Stimulated activated CD4-positive, alpha-beta T cell treated with anti-CD3 and anti-CD28 coated beads, Interleukin-2, amount 100 ng/mL, for 24 hours (primary cell): ENCODE measurements around the gene PEX5L.
"Not testable (repeated sequence)": the region's sequence is repeated elsewhere in the genome, so short reads cannot be mapped to it uniquely, and the experiment has no call there.

ENCODE experiments used
- DNase-seq, 2 donors: peaks; one replicate each; pipeline ENCODE4 v3.0.0-alpha.2; 2020

The PEX5L gene, protein sequence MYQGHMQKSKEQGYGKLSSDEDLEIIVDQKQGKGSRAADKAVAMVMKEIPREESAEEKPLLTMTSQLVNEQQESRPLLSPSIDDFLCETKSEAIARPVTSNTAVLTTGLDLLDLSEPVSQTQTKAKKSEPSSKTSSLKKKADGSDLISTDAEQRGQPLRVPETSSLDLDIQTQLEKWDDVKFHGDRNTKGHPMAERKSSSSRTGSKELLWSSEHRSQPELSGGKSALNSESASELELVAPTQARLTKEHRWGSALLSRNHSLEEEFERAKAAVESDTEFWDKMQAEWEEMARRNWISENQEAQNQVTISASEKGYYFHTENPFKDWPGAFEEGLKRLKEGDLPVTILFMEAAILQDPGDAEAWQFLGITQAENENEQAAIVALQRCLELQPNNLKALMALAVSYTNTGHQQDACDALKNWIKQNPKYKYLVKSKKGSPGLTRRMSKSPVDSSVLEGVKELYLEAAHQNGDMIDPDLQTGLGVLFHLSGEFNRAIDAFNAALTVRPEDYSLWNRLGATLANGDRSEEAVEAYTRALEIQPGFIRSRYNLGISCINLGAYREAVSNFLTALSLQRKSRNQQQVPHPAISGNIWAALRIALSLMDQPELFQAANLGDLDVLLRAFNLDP

DNA sequence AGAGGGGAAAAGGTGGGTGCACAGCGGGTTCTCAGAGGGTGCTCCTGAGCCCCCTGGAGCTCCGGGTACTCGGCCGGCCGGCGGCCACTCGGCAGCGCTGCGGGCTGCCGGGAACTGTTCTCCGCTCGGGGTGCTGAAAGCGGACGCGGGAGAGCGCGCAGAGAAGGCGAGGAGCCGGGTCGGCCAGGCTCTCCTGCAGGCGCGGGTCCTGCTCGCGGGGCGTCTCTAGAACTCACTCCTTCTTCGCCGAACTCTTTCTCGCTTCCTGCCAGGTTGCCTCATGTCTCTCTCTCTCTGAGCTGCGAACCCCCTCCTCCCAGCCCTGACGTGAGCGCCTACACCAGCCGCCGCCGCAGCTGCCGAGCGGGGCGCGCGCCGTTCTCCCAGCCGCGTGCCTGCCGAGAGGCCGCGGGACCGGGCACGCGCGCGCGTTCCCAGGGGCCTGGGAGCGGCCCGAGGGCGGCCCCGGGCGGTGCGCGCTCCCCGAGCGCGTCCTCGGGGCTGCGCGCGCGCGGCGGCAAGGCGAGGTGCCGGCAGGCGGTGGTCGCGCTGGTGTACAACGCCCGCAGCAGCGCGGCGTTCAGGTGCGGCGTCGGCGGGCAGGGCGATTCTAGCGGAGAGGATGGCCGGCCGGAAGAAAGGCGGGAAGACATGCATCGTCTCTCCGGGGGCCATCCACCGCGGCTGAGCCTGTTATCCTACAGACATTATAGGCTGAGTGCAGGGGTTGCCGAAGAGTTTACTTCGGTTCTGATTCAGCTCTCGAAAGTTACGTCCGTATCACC lies at the start of gene PEX5L:
PEX5L (minus strand) TSS at position 267 of the 785 bp plus-strand sequence. CDS start 338 bp downstream, outside the sequence.
- peak; percentile 21 to 50 for DNase-seq

DNA sequence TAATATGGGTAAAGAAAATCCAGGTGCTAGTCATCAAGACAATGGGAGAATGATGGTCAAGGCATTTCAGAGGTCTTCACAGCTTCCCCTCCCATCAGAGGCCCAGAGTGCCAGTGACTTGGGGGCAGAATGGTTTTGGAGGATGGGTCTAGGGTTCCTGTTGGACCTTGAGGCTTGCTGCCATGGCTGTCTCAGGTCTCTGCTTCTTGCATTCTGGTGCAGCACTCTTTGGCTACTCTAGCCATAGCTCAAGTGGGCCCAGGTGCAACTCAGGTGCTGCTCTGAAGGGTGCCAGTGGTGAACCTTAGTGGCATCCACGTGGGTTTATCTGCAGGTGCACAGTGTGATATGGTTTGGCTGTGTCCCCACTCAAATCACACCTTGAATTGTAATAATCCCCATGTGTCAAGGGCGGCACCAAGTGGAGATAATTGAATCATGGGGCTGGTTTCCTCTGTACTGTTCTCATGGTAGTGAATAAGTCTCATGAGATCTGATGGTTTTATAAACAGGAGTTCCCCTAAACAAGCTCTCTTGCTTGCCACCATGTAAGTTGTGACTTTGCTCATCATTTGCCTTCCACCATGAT lies 48.5 kb upstream of the PEX5L start:
- DNase-seq = no peak

DNA sequence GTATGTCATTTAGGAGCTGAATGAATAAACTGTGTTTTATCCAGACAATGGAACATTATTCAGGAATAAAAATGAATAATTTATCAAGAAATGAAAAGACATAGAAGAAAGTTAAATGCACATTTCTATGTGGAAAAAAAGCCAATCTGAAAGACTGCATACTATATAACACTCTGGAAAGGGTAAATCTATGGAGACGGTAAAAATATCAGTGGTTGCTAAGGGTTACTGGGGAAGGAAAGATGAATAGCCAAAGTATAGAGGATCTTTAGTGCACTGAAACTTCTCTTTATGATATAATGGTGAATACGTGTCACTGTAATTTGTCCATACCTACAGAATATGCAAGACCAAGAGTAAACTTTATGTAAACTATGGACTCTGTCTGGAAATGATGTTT lies 46.0 kb upstream of the PEX5L start:
- DNase-seq = no peak

DNA sequence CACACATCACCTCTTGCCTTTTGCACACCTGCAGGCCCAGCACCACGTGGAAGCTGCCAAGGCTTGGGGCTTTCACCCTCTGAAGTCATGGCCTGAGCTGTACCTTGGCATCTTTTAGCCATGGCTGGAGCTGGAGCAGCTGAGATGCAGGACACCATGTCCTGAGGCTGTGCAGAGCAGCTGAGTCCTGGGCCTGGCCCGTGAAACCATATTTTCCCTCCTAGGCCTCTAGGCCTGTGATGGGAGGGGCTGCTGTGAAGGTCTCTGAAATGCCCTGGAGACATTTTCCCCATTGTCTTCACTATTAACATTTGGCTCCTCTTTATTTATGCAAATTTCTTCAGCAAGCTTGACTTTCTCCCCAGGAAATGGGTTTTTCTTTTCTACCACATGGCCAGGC lies 41.9 kb upstream of the PEX5L start:
- no peak for DNase-seq

DNA sequence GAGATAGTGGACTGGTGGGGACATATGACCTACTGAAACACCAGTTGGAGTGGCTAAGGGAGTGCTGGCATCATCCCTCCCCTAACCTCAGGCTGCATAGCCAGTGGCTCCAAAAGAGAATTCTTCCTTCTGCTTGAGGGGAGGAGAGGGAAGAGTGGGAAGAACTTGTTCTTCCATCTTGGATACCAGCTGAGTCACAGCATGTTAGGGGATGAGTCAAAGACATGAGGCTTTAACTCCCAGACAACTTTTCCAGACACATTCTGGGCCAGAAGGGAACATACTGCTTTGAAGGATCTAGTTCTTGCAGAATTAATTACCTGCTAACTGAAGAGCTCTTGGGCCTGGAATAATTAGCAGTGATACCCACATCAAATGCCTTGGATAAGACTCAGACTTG lies 36.8 kb upstream of the PEX5L start:
- no peak for DNase-seq

DNA sequence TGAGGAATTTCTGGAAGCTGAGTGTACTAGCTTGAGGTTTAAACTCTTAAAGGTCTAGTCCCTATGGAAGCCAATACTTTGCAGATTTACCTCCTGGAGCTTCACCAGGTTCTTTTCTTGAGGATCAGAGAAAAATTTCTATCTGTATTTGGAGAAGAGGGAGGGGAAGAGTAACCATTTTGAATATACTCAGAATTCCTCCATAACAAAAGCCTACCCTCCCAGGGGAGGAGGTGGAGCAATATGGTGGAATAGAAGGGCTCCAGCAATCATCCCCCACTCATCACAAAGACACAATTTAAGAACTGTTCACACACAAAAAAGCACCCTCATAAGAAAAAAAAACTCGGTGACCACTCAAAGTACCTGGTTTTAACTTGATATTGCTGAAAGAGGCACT lies 36.0 kb upstream of the PEX5L start:
- no peak for DNase-seq

DNA sequence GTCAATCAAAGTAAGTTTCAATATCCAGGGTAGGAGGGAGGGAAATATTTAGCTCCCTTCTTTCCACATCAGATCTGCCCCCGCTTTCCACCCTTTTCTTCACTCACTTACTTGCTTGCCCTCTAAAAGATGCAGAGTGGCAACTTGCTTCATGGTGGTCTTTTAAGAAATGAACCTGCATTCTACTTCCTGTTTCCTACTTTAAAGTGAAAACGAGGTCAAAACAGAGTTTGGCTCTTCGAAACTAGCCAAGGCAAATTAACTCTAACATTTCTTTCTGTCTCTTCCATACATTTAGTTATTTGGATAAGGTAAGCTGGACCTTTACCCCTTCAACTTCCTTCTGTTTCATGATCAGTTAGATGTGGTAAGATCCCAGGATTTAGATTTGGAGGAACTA lies 34.2 kb upstream of the PEX5L start:
- no peak for DNase-seq

DNA sequence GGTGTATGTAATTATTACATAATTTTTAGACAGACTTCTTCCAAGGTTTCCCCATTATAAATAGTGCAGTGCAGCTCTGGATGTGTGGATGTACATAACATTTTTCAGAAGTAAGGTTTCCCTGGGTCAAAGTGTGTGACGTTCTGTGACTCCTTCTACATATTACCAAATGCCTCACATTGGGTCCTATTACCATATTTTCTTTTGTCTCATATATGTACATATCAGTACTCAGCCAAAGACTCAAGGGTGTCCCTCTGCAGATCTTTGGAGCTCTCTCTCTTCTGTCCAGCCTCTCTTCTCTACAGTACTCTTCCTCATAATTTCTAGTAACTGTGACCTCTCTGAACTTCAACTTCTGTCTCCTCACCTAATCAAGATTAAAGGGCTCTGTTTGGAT lies 31.3 kb upstream of the PEX5L start:
- no peak for DNase-seq

DNA sequence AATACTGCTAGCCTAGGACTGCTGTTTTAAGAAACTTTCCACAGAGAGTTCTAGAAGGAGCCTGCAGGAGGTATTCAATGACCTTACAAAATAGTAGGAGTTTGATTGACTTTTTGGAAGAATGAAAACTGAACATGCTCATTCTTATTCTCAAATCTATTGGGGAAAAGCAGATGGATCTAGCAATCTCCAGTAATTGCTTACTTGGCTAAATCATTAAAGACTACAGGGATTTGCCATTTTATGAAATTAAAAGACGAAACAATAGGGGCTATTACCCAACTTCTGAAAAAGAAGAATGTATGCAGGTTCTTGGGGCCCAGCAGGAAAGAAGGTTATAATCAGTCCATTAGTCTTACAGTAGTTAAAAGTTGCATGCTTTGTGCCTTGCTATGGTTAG lies 29.9 kb upstream of the PEX5L start:
- DNase-seq = no peak

DNA sequence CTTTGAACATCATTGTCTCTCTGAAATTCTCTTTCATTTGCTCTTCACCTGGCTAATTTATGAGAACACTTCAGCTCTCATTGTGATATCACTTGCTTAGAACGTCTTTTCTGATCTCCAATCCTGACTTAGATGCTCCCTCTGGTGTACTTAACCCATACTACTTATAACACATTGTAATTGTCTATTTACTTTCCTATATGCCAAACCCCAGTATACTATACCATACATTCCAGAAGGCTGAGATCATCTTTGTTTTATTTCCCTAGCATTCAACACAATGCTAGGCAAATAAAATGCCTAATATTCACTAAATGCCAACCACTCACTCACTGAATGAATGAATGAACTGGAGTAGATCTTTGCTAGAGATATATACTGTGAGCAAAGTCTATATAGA lies 27.0 kb upstream of the PEX5L start:
- no peak for DNase-seq

DNA sequence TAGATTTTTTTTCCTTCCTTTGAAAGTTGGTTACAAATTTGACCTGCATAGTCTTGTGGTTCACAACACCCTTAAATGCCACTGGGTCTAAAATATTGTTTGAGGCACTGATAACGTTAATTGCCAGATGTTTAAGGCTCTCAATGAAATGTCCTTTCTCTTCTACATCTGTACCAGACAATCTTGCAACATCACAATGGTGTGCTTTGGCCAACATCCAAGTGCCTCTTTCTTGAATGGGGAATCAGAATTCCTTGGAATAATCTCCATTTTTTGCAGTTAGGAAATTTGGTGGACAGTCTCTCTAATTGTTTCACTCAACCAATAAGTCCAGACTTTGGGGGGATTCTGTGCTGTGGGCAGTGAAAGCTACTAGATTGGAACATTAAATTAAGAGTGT lies 26.0 kb upstream of the PEX5L start:
- DNase-seq = no peak

DNA sequence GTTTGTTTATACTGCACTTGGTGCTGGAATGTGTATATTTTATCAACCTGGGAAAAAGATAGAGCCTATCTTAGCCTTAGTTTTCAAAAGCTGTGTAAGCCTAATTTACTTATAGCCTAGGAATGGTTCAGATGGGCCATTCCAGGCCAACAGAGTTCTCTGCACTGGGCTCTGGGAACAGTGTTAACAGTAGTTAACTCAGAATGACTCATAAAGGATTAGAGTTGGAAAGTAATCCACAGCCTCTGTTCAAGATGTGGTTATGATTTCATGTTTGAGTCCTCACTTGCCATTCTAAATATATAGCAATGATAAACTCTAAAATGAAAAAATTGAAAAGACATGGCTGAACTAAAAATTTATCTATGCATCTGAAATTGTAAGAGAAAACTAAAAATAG lies 22.6 kb upstream of the PEX5L start:
- DNase-seq = no peak

DNA sequence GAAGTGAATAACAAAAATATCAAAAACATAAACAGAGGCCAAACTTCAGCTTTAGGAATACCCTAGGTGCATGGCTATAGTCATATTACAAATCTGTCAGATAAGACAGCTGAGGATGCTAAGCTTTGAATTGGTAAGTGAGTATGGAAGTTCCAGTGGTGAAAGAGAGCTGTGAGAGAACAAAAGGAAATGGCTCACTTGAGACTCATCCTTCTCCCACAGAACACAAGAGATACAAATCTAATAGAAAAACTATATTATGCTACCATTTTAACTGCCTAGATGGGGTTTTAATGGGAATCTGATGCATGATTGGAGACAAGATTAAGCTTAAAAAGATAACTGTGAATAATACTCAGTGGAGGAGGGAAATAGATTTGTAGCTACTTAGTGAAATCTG lies 21.5 kb upstream of the PEX5L start:
- DNase-seq = no peak

DNA sequence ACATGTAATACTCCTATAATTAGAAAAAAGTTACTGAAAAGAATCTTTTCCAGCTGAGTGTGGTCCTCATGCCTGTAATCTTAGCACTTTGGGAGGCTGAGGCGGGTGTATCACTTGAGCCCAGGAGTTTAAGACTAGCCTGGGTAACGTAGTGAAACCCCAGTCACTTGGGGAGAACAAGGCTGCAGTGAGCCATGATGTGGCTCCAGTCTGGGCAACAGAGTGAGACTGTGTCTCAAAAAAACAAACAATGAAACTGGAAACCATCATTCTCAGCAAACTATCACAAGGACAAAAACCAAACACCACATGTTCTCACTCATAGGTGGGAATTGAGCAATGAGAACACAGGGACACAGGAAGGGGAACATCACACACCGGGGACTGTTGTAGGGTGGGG lies 18.9 kb upstream of the PEX5L start:
- DNase-seq = not testable (repeated sequence)

DNA sequence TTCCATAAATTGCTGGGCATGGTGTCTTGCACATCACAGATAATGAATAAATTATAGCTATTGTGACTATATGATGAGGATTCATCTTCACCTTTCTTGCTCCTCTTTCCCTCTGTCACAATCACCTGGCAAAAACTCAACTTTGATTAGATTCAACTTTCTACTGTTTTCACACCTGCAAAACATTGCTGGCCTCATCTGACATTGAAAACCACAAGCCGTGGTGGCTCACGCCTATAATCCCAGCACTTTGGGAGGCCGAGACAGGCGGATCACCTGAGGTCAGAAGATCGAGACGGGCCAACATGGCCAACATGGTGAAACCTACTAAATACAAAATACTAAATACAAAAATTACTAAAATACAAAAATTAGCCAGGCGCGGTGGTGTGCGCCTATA lies 12.7 kb upstream of the PEX5L start:
- no peak for DNase-seq

DNA sequence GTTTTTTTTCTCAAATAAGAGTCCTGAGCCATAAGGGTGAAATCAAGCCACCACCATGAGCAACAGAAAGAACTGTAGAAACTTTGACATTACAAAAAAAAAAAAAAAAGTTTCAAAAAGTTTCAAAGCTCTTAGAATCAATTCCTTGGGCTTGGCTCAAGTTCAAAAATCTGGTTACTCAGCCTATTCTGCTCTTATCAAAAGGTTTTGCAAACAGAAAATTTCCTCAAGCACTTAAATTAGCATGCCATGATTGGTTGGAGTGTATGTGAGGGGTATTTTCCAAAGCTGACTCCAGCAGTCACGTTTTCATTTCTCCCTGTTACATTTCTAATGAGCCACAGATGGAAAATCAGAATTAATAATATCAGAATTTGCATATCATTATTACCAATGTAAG lies 12.1 kb upstream of the PEX5L start:
- DNase-seq = no peak

DNA sequence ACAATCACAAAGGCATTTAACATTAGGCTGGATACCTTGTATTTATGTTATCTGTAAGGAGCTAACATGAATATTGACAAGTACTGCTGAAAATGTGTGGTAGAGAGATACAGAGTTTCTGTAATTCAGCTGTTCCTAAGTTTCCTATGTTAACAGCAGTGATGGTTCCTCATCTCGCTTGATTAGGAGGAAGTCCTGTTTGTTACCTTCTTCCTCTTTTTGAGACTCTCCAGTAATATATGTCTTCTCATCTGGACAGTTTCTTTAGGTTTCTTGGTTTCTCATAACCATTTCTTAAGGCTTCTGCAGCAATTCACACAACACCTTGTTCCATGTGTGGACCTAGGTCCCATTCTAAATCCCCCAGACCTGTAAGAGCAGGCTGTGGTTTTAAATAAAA lies 11.4 kb upstream of the PEX5L start:
- no peak for DNase-seq

DNA sequence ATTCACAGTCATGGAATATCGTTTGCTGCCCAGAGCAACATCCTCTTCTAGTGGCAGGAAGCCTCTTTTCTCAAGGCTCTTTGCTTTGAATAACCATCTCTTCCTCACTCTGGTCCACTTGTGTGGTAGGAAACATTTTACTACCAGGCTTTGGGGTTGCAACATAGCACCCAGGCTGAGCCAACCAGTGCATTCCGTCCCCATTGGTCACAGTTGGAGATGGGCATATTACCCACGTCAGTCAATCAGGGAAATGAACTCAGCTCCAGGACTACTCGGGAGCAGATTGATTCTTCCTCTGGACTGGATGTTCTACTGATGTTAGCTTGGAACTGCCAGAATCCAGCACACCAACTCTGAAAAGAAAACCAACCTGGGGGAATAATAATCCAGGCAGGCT lies 4.2 kb upstream of the PEX5L start:
- no peak for DNase-seq

DNA sequence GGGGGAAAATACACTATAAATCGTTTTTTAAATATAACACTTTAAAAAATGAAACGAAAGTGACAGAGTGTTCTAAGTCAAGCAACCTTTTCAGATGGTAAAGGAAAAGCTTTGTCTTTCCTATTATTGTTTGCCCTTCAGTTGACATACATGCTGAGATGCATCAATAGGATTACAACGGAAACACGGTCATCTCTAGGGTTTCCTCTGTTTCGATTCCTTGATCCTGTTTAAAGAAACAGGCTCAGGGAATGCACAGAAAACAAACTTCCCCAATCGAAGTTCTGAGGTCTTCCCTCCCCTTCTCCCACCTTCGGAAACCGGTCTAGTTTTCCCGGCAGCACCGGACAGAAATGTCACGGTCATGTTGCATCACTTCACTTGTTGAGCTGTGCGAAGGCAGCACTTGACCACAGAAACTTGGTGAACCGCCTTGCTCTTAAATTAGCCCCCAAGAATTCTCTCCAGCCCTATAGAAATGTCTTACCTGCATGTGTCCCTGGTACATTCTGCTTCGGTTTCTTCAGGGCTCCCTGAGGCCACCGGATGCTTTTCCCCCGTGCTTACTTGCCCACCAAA lies 556 bp downstream of the PEX5L start:
- DNase-seq = no peak

DNA sequence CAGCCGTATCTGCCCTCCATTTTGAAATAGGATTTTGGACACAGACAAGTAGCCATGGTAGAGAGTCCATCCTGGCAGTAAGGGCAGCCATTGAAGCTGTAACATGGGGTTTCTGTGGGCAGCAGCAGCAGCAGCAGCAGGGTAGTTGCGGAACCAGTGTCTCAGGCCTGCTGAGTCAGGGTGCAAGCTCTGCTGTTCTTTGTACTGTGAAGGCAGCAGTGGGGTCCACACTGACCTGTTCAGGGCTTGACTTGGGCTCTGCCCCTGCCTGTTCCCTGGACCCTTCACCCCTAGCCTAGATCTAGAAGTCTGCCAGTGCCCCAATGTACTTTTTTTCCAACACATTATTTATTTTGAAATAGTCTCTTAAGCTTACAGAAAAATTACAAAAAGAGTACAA lies 9.7 kb downstream of the PEX5L start:
- DNase-seq = no peak

DNA sequence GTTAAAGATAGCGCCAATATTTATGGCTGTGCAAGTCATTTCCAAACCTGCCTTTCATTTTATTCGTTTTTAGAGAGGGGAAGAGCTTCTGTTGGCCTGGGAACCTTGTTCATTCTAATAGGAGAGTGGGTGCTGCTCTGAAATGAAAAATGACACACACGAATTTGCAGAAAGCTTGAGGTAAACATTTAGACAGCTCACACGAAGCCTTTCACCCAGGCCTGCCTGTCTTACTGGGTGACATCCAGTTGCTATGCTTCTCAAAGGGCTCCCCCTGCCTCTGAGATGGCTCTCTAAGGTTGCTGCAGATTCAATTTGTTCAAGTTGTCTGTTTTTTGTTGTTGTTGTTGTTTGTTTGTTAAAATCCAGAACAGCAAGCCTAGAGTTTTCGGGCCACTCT lies 18.2 kb downstream of the PEX5L start:
- no peak for DNase-seq

DNA sequence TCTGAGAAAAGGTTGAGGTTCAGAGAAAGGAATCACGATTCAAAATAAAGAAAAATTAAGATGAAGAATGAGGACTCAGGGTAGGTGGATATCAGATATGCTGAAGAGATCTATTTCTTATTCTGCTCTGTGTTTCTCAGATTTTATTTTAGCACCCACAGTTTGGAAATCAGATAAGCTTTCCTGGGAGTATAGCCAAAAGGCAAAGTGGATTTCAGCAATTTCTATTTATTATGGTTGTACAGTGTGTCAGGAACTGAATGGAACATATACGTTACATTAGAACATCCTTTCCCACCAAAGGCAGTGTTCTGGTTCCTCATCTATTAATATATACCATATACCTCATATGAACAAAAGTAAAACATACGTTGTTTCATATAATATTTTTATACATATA lies 18.9 kb downstream of the PEX5L start:
- DNase-seq = no peak

DNA sequence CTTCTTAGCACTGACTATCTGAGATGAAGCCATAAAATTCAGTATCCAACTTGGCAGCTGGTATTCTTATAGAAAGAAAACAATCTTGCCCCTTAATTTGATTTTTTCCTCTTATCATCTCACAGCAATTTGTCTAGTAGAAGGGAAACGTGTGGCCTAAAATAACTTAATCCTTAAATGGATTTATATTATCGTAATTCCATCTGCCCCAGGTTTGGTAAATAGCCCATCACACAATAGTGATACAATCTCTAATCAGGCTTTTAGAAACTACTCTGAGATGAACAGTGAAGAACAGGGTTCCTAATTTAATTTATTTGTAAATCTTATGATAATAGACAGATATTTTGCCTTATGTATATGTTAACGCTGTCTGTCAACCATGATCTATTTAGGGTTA lies 24.8 kb downstream of the PEX5L start:
- no peak for DNase-seq
